Skeletal muscle cell (primary cell): Measurements from ENCODE around the gene SLC22A5.
"Not testable (repeated sequence)": the region's sequence is repeated elsewhere in the genome, so short reads cannot be mapped to it uniquely, and the experiment has no call there.

Experiments
- DNase-seq: peaks from one replicate; pipeline ENCODE4 v3.0.0-alpha.2; 2010; ENCODE audit warnings: low read depth
- H3K4me3 ChIP-seq: 2 replicates; pipeline ENCODE4 v1.5.1; 2011; ENCODE audit warnings: low read depth, mild to moderate bottlenecking, control low read depth, low read length, moderate library complexity

The SLC22A5 gene

GRCh38 chr5:132435886-132436285 lies 66.4 kb downstream of the SLC22A5 start:
- DNase-seq = no peak
- no peak overlapping the region for H3K4me3 ChIP-seq

- no peak overlapping the region for H3K4me3 ChIP-seq
- no peak for DNase-seq
These were observed 67.4 kb downstream of the SLC22A5 start for GRCh38 chr5:132436936-132437335.

- no peak overlapping the region for H3K4me3 ChIP-seq
- DNase-seq = peak; percentile 85
These were observed 68.2 kb downstream of the SLC22A5 start for GRCh38 chr5:132437604-132438266.

GRCh38 chr5:132438267-132438645 lies 68.7 kb downstream of the SLC22A5 start:
- H3K4me3 ChIP-seq, DNase-seq: not testable (repeated sequence)

GRCh38 chr5:132438917-132439316 lies 69.4 kb downstream of the SLC22A5 start:
- no peak for DNase-seq
- H3K4me3 ChIP-seq = no peak overlapping the region

GRCh38 chr5:132439521-132440089 lies 70.1 kb downstream of the SLC22A5 start:
- H3K4me3 ChIP-seq = no peak overlapping the region
- peak; percentile 87 for DNase-seq

GRCh38 chr5:132444061-132444460 lies 74.6 kb downstream of the SLC22A5 start:
- DNase-seq = no peak
- H3K4me3 ChIP-seq = no peak overlapping the region
